Cerebellar cortex (tissue), 1 donor: Measurements from ENCODE around the gene GPR171.

Experiments used
- DNase-seq: peaks from one replicate; pipeline ENCODE4 v3.0.0-alpha.2; 2015; ENCODE audit warnings: low spot score

GPR171 gene

DNA sequence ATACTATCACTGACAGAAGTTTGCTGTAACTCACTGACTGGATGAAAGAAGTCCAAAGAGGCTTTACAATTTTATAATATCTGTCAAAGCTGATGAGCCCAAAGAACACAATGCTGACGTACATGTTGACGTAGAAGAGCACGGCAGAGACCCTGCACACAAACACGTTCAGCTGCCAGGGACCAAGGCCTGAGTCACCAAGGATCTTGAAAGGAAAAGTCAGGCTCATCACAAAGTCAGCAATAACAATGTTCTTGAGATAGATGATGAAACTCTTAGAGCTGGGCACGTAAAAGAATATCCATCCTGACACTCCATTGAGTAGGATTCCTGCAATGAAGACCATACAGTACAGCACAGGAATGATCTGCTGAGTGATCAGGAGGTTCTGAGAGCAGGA lies 10.9 kb upstream of the GPR171 start:
- no peak for DNase-seq

DNA sequence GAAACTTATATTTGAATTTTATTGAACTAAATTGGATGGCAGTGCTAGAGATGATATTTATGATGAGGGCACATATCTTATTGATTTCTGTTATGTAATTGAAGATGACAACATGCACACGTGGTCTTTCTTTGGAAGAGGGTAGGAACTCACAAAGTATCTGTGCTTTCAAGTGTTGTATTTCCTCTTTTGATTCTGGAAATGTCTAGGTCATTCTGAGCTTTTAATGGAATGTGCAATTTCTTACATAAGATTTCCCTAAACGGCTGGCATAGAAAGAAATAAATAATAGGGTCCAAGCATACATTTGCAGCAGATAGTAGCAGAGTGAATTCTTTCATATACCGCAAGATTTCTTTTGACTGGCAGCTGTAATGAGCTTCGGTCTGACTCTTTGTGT lies 10.1 kb upstream of the GPR171 start:
- no peak for DNase-seq

DNA sequence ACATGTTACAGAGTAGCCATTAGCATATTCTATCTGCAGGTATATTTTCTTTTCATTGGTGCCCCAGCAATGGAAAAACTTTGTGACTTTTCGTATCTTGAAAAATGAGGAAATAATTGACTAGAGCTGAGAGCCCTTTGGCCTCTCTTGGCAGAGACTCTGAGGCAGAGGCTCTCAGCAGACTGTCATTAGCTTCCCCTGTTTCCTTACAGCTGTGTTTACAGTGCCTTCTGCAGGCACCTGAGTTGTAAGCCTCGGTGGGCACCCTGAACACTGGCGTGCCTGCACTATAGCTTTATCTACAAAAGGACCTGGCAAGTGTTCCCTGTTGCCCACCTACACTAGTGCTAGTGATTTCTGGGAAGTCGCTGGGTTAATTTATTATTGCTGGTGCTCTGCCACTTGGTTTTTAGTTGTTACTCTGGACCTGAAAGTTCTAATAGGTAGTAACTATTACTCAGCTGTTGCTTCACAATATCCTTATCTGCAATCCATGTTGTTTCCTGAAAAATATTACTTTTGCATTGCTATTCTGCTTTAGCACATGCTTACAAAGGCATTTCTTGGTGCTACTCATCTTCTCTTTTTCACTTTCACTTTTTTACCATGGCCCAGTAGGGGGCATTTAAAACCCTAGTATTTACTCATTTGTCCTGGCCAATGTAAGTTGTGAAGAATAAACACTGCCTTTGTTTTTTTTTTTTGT lies 7.8 kb upstream of the GPR171 start:
- no peak for DNase-seq

DNA sequence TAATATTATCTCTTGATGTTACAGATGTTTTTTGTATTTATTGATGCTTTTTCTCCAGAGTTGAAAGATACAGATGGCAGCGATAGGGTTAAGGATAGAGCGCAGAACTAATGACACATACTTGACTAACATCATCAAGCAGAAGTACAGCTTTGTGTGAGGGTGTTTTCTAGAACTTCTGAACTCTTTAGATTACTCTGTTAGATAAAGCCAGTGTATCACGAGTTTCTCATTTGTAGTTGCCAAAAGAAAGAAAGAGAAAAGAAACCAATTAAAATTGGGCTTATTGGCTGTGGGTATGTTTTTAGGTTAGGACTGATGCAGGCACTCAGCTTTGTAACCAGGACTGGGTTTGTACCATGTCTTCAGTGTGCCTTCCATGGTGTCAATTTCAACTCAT lies 6.6 kb upstream of the GPR171 start:
- DNase-seq, result no peak

DNA sequence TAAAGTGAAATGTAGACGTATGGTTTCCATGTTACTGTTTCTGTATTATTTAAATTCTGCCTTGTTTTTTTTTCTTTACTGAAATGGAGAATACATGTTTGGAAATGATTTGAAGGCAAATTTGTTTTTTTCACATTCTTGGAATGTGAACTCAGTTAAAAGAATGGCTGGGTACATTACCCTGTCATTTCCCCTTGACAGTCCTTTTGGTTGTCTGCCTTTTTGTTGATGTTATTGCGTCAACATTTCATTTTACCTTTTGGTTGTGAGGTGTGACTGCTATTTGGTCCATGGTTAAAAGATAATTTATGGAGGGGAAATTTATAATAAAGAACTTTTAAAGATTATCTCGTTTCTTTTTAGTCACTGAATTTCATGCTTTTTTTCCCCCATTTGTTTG lies 3.2 kb upstream of the GPR171 start:
- DNase-seq, result no peak

DNA sequence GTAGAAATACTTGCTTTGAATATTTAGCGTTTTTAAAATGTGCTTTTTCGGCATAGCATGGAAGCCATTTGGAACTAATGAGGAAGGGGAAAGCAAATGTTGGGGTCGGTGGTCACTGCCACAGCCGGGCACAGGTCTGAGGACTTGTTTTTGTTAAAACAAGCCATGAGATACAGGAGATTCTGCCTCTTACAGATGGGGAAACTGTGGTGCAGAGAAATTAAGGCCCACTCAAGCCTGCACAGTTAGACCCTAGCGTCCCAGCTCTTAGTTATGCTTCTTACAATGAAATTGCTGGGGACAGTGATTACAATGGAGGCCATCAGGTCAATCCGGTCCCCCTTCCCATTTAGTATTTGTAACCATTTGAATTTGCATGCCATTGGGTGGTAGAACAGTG lies 2.5 kb upstream of the GPR171 start:
- no peak for DNase-seq

DNA sequence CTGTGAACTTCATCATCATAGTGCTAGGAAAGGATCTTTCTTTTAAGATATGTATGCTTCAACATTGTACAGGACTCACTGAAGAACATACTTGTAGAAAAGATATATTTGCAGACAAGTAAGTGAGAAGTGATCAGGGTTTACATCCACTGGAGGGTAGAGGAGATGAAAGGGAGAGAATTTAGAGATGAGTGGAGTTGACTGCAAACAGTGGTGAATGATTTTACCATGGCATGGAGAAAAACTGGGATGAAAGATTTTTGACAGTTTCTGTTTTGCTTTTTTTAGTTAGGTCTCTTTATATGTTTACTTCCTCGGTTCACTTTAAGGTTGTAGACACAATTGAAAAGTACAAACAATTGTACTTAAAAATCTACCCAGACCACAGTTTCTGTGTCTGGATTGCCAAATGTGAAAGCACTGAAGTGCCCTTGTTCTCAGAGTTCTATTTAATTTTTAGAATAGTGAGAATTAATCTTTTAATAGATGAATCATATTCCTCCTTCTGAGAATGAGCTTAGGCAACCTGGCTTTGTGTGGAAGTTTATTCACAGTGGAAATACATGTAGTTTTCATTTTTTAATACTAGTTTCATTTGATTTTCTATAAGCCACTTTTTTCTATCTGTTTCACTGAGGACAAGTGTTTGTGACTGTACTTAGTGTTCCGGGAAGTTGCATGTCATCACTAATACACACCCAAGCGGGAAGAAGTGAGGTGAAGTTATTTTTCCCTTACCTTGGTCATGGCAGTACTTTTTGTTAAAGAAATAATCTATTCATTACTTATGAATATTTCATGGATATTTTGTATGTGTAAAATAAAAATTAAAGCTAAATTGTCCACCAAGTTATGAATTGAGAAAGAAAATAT lies 1.8 kb upstream of the GPR171 start:
- no peak for DNase-seq

DNA sequence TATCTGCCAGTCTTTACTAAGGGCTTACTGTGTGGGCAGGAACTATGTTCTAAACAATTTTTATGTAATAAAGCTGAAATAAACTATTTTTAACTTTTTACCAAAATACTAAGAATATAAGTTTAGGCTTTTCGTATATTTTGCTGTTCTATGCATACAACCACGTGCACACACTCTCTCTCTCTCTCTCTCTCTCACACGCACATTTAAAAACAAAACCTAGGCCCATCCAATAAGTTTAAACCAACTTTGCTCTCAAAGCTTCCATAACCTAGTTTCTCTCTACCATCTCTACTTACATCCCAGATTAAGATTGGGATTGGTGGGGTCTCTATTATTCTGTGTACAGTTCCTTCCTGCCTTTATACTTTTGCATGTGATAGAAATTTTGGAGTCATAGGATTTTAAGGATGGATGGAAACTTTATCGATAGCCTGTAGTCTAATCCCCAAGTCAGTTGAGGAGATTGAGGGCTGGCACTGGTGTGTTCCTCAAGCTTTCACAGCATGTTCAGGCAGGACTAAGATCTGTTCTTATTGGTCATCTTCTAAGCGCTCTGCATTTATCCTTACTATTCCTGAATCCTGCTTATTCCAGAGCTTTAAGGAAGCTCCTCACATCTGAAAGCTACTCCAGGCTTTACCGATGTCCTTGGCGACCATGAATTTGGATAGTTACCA lies 1.8 kb downstream of the GPR171 start:
- no peak for DNase-seq

DNA sequence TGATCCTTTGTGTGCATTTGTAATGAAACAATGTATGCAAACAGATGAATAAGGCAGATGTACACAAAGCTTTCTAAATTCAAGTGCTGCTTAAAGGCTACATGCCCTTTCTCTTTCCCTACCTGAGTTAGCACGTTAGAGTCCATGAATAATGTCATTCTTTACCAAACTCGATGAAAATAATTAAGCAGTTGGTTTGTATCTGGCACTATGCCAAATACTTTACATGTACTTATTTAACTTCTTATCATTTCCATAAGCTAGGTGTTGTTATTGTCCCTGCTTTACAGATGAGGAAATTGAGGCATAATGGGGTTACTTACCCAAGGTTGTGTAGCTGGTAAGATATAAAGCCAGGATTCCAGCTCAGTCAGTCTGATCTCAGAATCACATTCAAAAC lies 2.4 kb downstream of the GPR171 start:
- no peak for DNase-seq

DNA sequence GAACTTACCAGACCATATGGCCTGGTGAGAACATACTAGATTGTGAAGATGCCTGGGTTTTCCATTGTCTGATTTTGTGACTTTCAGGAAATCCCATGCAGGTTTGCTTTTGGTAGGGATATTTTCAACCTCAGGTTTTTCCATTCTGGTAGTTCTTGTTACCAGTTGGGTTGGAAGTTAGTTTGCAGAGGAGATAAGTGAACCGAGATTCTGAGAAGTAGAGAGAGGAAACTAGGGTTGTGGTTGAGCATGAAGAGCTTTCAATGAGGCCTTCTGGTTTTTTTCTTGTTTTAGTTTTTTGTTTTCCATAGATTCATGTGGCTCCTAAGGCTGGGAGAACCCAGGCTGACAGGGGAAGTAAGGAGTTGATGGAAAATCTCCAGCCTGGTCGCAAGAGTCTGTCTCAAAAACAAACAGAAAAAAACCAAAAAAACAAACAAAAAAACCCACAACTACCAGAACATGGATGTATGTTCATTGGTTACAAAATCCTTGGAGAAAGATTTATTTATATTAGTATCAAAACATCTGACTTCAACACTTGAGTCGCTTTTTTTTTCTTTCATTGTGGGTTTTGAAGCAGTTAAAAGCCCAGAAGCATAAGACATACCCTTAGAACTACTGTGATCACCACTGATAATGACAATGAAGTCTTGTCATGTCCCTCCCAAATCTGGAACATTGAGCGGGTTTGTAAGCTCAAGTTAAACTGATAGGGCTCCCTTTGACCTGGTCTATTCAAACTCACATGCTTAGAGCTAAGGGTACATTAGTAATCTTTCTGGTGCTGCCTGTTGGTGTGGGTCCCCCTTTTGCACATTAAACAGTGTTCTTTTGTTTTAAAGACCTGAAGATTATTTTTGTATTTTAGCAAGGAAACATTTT lies 3.2 kb downstream of the GPR171 start:
- no peak for DNase-seq

DNA sequence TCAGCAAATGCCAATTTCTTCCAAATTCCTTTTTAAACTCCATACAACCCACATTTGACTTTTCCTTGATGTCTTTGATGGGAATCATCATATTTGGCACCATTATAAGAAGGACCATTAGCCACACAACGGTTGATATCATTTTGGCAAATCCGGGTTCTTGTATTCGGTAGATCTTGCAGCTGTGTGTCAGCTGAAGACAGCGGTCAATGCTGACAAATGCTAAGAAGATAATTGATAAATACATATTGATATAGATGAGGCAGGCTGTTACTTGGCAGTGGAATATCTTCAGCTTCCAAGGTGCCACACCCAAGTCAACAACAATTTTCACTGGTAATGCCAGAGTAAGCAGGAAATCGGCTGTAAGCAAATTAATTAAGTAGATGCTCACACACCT lies 4.2 kb downstream of the GPR171 start:
- no peak for DNase-seq

DNA sequence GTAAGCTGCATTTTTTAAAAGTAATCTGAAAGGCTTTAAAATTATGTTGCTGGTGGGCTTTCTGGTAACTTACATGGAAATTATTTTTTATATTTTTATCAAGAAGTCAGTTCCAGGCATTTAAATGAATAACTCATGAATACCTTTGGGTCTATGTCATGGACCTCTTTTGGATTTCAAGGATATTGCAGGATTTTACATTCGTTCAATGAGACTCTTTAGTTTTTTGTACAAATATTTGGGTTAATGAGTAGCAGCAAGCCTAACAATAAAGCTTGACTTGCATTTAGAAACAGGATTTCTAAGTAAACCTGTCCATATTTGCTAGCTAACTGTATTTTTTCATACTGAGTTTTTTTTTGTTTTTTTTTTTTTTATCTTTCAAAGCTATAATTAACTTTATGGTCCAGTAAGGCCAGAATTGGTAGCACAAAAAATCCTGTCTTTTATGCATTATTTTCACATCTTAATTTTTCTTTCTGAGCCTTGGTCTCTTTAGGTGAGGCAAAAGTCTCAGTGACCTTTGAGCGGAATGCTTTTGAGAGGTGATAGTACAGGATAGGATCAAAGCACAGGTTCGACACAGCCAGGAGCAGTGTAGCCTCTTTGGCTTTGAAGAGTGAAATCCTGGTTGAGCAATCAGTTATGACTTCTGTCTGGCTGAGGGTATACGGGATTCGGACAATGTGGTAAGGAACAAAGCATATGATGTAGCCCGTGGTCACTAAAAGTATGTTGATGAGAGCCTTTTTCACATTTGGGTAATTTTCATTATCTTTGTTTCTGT lies 4.8 kb downstream of the GPR171 start:
- DNase-seq, result no peak

DNA sequence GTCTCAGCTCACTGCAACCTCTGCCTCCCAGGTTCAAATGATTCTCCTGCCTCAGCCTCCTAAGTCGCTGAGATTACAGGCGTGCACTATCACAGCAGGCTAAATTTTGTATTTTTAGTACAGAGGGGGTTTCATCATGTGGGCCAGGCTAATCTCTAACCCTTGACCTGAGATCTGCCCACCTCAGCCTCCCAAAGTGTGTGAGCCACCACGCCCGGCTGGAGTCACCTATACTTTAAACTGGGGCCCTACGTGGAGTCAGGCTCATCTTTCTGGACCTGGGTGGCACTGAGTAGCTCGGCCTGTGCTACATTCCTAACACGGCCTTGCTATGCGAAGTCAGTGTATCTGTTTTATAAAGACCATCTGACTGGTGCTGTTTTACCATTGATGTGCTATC lies 5.8 kb downstream of the GPR171 start:
- no peak for DNase-seq

DNA sequence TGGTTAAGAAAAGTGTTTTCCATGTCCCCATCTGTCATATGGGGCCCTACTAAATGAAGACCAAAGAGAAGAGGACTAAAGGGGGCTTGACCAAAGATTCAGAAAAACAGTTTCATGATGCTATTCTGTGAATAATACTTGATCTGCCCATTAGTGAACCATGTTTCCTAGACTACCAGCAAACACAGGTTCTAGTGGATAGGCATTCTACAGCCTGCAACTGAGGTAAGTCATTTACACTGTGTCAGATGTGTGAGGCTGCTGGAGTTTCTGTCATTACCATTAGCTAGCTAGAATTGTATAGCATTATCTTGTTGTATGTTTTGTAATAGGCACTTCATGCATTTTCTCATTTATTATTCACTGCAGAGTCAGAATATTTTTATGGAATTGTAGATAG lies 6.6 kb downstream of the GPR171 start:
- DNase-seq, result no peak

DNA sequence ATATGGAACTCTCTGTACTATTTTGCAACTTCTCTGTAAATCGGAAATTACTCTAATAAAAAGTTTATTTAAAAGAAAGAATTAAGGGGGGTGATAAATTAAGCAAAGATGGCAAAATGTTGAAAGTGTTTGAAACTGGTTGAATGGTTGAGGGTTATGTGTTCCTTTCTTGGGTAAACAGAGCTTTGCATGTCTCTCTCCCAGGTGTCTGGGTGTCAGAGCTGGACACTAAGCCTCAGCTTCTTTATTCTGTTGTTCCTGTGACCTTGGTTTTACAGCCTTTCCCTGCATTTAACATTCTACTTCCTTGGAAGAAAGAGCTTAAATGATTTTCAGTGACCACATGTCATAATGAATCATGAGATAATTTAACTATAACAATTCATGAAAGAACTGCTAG lies 7.2 kb downstream of the GPR171 start:
- DNase-seq, result no peak

DNA sequence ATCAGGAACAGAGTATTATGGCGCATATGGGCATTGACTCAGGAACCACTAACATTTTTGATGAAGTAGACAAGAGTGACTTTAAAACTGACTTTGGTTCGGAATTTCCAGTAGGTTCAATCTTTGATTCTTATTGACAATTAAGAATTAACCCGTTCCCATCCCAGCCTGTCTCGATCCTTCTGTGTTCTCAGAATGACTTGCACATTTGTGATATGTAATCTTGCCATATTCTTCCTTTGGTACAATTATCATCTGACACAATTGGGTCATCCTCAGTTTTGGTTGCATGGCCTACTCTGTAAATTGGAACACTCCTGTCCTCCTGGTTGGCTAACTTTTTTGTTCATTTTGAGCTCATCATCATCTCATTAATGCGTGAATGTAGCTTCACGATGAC lies 10.5 kb downstream of the GPR171 start:
- no peak for DNase-seq

DNA sequence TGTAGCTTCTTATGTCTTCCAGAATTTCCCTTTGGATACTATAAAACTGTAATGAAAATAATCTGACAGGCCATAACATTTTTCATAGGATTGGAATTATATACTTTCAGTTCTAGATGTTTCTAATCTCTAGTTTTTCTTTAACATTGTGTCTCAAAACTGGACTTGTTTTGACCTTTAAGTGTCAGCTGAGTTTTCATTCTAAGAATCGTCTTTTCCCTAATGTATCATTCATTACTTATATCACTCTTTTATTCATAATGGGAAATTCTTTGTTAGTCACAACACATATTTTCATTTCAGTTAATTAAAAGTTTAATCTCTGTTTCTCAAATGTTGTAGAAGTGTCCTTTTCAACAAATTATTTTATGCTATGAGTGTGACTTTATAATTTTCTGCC lies 11.9 kb downstream of the GPR171 start:
- DNase-seq, result no peak

DNA sequence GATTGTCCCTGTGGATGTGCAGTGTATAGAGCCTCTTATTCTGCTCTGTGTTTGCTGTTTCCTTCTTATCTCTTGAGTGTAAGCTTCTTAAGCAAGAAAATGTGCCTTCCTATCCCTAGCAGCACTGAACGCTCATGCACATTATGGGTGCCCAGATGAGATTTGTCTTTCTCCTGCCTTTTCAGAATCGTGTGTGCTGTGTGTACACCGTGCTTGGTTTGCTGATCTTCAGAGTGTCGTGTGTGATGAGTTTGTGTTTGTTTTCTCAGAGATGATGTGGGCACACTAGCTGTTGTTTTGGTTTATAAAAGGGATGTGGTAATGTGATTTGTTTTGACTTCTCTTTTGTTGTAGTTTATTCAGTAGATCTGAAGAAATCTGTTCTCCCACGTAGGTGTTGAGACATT lies 19.7 kb downstream of the GPR171 start:
- no peak for DNase-seq

DNA sequence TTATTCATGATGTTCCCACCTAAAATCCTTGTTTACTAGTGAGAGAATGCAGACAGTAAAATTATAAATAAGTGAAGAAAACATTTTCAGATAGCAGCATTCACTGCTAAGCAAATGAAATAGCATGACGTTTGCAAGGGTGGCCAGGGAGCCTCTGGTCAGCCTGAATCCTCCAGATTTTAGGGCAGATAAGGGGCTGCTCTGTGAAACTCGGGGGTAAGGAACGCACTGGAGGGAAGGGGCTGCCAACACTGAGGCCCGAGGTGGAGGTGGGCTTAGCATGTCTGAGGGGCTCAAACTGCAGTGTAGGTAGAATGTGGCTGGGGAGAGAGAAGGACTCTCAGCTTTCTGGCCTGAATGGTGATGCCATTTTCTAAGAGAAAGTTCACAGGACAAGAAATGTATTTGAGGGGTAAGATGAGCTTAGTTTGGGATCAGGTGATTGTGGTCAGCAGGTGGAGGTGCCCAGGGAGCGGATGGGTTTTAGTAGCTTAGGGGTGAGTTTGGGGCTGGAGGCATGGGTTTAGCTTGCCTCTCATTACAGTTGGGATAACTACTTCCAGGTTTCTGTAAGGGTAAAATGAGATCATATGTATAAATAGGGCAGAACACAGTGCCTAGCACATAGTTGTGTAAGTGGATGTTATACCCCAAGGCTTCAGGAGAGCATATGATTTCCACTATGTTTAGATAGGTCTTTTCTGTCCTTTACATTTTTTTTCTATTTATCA lies 20.5 kb downstream of the GPR171 start:
- DNase-seq, result no peak

DNA sequence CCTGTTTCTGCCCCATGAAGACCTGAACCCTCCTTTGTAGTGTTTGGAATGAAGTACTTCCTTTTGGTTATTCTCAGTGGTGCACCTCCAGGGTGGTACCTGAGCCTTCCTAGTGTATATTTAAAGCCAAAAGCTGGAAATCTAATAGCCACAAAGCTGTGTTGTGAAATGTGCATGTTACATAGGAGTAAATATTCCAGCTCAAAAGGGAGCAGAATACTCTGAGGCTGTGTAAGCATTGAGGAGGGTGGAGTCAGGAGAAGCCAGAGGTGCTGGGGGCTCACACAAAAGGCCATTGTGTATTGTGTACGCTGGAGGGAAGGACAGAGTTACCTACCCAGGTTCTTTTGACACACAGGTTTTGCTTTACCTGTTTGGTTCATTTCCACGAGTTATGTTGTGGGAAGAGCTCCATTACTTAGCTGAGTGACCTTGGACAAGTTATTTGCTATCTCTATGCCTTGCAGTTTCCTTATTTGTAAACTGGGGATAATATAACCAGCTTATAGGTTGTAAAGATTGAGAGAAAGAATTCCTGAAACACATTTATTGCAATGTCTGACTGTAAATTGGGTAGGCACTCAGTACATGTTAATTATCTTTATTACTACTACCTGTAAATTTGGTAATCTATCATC lies 24.7 kb downstream of the GPR171 start:
- no peak for DNase-seq
